ENCODE results near the gene RAD18. TPM values are rescaled to one million over a fixed set of nuclear protein-coding genes. Genes with fewer than 3 reads are reported as not detected.

Gene RAD18
- total RNA-seq, 1 experiment from 2014 or later = 18.0 TPM

DNA sequence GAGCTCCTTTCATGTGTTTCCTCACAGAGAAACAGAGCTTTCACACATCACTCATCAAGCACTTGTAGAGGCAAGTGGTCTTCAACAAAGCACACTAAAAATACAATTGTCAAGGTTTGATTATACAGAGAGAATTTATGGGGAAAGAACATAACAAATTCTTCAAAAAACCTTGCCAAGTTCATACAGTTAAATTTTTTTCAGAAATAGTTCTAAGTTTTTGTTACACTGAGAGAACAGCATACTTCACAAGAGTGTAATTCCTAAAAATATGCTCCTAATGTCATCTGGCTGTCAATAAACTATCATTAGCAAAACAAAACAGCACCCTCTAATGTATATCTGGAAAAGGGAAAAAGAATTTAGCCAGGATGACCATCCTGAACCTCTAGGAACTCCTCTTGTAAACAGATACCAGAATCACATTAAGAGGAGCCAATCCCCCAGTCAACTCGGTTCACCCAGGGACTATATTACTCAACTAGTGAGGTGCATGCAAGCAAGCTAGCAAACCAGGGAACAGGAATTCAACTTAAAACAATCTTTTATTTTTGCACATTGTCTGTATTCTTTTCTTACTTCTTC lies 63.3 kb downstream of the RAD18 start:
- DNase-seq (ENCODE audit: low read depth) = peak; percentile 12

GRCh38 chr3:8895829-8896228 lies 67.4 kb downstream of the RAD18 start:
- DNase-seq (ENCODE audit: low read depth) = no peak

- no peak for DNase-seq (ENCODE audit: low read depth)
Measured at GRCh38 chr3:8893001-8893400, 70.3 kb downstream of the RAD18 start.

- peak; percentile 74 for DNase-seq (ENCODE audit: low read depth)
Measured at GRCh38 chr3:8891774-8892173, 71.5 kb downstream of the RAD18 start.

GRCh38 chr3:8891303-8891702 lies 72.0 kb downstream of the RAD18 start:
- no peak for DNase-seq (ENCODE audit: low read depth)

DNA sequence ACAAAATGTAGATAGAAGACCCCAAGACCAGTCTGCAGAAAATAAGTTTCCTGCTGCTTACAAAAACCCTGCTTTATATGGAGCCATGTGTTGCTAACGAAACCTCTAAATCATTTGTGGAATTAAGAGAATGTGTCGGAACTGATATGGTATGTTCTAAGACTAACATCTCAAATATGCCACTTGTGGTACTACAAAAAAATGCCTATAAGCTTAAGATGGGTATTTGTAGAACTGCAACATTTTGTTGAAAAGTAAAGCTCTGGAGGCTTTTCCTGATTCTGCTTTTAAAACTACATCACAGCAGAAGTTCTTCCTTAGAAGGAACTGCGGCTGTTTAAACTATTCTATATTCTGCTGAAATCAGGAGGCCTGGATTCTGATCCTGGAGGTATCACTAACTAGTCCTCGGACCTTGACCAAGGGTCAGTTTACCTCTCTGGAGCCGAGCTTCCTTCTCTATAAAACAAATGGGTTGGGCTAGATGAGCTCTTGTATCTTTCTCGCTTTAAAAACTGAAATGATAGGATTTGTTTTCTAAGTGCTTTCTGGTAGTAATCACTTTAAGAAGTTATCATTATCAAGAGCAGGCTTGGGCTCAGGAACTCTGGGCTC lies 74.9 kb downstream of the RAD18 start:
- DNase-seq (ENCODE audit: low read depth) = peak; percentile 81

GRCh38 chr3:8887435-8888300 lies 75.6 kb downstream of the RAD18 start:
- peak; percentile 56 for DNase-seq (ENCODE audit: low read depth)

GRCh38 chr3:8886546-8886945 lies 76.7 kb downstream of the RAD18 start:
- peak; percentile 79 for DNase-seq (ENCODE audit: low read depth)

- peak; percentile 17 for DNase-seq (ENCODE audit: low read depth)
Measured at GRCh38 chr3:8885536-8886316, 77.5 kb downstream of the RAD18 start.

GRCh38 chr3:8884630-8885290 lies 78.5 kb downstream of the RAD18 start:
- peak; percentile 30 for DNase-seq (ENCODE audit: low read depth)

DNA sequence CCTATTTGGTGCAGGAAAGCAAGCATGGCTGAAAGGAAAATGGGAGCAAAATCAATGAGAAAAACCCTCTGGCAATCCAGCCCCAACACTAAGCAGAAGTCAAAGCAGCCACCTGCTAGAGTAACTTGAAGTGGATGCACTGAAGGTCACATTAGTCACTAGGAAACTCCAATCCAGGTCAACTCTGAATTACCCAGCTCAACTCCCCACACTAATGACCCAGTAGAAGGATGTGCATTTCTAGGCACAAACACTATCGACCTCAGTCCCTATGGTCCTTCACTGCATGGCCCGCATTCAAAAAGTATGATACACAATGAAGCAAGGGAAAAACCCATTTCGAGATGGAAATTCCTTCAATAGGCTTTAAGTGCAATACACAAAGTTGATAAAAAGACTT lies 80.6 kb downstream of the RAD18 start:
- DNase-seq (ENCODE audit: low read depth) = no peak

DNA sequence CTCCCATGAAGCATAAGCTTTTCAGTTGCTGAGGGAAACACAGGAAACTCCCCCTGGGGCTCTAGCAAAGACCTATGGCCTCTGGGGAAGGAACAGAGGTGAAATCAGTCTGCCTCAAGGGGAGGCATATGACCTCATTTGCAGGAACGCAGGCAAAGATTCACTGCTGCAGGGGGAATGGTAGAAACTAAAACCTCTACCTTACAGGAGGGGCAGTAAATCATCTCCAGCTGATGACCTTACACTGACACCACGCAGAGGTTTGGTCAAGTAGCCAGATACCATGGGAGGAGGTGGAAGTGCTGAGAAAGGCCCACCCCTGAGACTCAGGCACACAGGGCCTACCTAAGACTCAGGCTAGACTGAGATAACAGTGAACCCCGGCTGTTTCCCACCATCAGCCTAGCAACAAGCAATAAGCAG lies 81.1 kb downstream of the RAD18 start:
- peak; percentile 88 for DNase-seq (ENCODE audit: low read depth)

DNA sequence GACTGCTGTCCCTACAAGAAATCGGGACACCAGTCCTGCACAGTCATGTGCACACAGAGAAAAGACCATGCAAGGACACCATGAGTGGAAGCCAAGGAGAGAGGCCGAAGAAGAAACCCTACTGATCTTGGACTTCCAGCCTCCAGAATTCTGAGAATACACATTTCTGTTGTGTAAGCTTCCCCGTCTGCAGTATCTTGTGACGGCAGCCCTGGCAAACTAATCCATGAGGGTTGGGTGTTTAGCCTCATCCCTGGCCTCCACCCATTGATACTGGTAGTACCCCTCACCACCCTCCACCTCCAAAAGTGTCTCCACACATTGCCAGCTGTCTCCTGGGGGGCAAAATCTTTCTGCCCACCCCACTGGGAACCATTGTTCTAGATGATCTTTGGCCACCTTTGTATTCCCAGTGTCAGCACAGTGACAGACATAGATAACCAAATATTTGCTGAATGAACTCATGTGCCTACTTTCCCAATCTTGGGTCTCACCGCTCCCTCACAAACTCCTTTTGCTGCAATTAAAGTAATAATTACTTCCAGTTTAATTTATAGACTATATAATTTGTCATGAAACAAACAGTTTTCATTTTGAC lies 83.8 kb downstream of the RAD18 start:
- no peak for DNase-seq (ENCODE audit: low read depth)

GRCh38 chr3:8875836-8876235 lies 87.4 kb downstream of the RAD18 start:
- DNase-seq (ENCODE audit: low read depth) = no peak

GRCh38 chr3:8873740-8874139 lies 89.5 kb downstream of the RAD18 start:
- peak; percentile 57 for DNase-seq (ENCODE audit: low read depth)

GRCh38 chr3:8872261-8872660 lies 91.0 kb downstream of the RAD18 start:
- no peak for DNase-seq (ENCODE audit: low read depth)

GRCh38 chr3:8871306-8871705 lies 92.0 kb downstream of the RAD18 start:
- DNase-seq (ENCODE audit: low read depth) = no peak

- DNase-seq (ENCODE audit: low read depth) = no peak
Measured at GRCh38 chr3:8870134-8870533, 93.1 kb downstream of the RAD18 start.

DNA sequence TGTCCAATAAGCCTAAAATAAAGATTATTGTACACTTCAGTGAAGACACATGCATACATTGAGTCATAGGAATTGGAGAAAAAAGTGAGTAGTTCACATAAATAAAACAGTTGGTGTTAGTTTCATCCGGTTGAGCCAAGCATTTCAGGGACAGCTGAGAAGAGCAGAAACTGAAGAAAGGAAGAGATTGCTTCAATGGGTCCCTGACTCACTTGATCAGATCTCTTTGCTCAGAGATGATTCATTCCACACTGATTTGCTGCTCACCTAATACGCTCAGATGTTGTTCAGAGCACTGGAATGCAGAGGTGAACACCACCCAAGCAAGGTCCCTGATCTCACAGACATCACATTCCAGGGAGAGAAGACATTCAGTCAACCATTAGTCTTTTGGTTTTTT lies 93.7 kb downstream of the RAD18 start:
- DNase-seq (ENCODE audit: low read depth) = peak; percentile 97

- no peak for DNase-seq (ENCODE audit: low read depth)
Measured at GRCh38 chr3:8868996-8869395, 94.3 kb downstream of the RAD18 start.

DNA sequence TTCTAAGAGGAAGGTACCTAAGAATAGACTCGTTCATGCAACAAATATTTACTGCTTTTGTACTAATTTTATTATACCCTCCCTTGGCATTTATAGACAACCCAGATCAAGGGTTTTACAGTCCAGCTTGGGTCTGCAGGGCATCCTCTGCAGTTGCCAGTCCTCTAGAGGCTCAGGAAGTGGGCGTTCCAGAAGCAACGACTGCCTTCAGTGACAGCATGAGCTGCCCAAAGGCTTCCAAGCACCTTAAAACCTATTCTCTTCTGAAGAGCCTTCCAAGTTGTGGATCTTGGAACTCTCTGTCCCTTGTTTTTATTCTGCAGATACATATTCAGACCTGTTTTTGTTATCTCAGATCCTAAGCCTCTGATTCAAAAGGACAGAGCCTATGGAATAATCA lies 95.6 kb downstream of the RAD18 start:
- no peak for DNase-seq (ENCODE audit: low read depth)
